GM23338 (cell line): ENCODE results near the gene ADAMTS17. TPM values are rescaled to one million over a fixed set of nuclear protein-coding genes. Genes with fewer than 3 reads are reported as not detected.

Source experiments
- ATAC-seq: fragments of 200-7000 bp; cut with Tn5 transposase; 3 replicates; pipeline ENCODE4 v1.9.1; 2020
- DNase-seq: peaks from one replicate; pipeline ENCODE4 v3.0.0-alpha.2; 2015; ENCODE audit warnings: low spot score
- H2AFZ ChIP-seq: fragments of 200-600 bp; sonication (generic); 2 replicates; pipeline ENCODE4 v1.8.0; 2016; ENCODE audit warnings: antibody characterized with exemption, mild to moderate bottlenecking, moderate library complexity
- H3F3A ChIP-seq: fragments of 200-600 bp; sonication (generic); replicated peaks from 2 replicates; pipeline ENCODE4 v1.8.0; 2017; ENCODE audit warnings: antibody characterized with exemption, mixed run types, low read depth
- H3K27ac ChIP-seq: fragments of 200-600 bp; sonication (generic); 2 replicates; pipeline ENCODE4 v1.6.1; 2016; ENCODE audit warnings: low read depth
- H3K27me3 ChIP-seq: fragments of 200-600 bp; sonication (generic); 2 replicates; pipeline ENCODE4 v1.8.0; 2016; ENCODE audit warnings: mild to moderate bottlenecking, mixed run types, moderate library complexity; ENCODE audit not compliant: insufficient read depth
- H3K36me3 ChIP-seq: fragments of 200-600 bp; sonication (generic); 2 replicates; pipeline ENCODE4 v1.8.0; 2016; ENCODE audit warnings: mild to moderate bottlenecking; ENCODE audit not compliant: insufficient read depth
- H3K4me1 ChIP-seq: fragments of 200-600 bp; sonication (generic); 2 replicates; pipeline ENCODE4 v1.8.0; 2016; ENCODE audit warnings: mild to moderate bottlenecking, moderate library complexity; ENCODE audit not compliant: insufficient read depth
- H3K4me2 ChIP-seq: fragments of 200-600 bp; sonication (generic); 2 replicates; pipeline ENCODE4 v1.7.1; 2017; ENCODE audit warnings: mixed run types
- H3K4me3 ChIP-seq: fragments of 200-600 bp; sonication (generic); 2 replicates; pipeline ENCODE4 v1.6.1; 2016; ENCODE audit warnings: mixed run types
- H3K79me2 ChIP-seq: fragments of 200-600 bp; sonication (generic); replicated peaks from 2 replicates; pipeline ENCODE4 v1.8.0; 2017; ENCODE audit warnings: mild to moderate bottlenecking; ENCODE audit not compliant: insufficient read depth
- H3K9me2 ChIP-seq: fragments of 200-600 bp; sonication (generic); 2 replicates; pipeline ENCODE4 v1.8.0; 2017; ENCODE audit not compliant: insufficient read depth
- H4K20me1 ChIP-seq: fragments of 200-600 bp; sonication (generic); replicated peaks from 2 replicates; pipeline ENCODE4 v1.8.0; 2017; ENCODE audit warnings: mild to moderate bottlenecking; ENCODE audit not compliant: insufficient read depth
- H3K27ac Mint-ChIP-seq: 2 replicates; pipeline ENCODE4 v1.8.0; 2020; ENCODE audit warnings: inconsistent platforms, mild to moderate bottlenecking, moderate library complexity, mixed read lengths
- H3K27me3 Mint-ChIP-seq: 3 replicates; pipeline ENCODE4 v1.8.0; 2022; ENCODE audit warnings: low read depth, mild to moderate bottlenecking, moderate library complexity, mixed read lengths, inconsistent platforms; ENCODE audit not compliant: insufficient read depth, poor library complexity
- H3K36me3 Mint-ChIP-seq: 3 replicates; pipeline ENCODE4 v1.8.0; 2021; ENCODE audit warnings: low read depth, mild to moderate bottlenecking, inconsistent platforms, moderate library complexity, mixed read lengths
- H3K4me1 Mint-ChIP-seq: 3 replicates; pipeline ENCODE4 v1.8.0; 2020; ENCODE audit warnings: mild to moderate bottlenecking, inconsistent platforms, mixed read lengths
- H3K4me3 Mint-ChIP-seq: 3 replicates; pipeline ENCODE4 v1.8.0; 2021; ENCODE audit warnings: moderate library complexity, mild to moderate bottlenecking, inconsistent platforms, mixed read lengths
- H3K9me3 Mint-ChIP-seq: 3 replicates; pipeline ENCODE4 v1.8.0; 2020; ENCODE audit warnings: moderate library complexity, mild to moderate bottlenecking, inconsistent platforms, mixed read lengths
- CREB1 ChIP-seq: fragments of 250-450 bp; sonication (Bioruptor Pico); IDR thresholded peaks from 2 replicates; pipeline ENCODE4 v1.5.0; 2020; ENCODE audit warnings: low read depth, mild to moderate bottlenecking, moderate library complexity
- CTCF ChIP-seq, 2 experiments: fragments of 200-600 bp in 1 of 2; sonication (generic) in 1 of 2; conservative IDR thresholded peaks; 2 replicates each; pipeline versions ENCODE4 v1.5.1 to v1.6.1; 2016 to 2017; ENCODE audit warnings: antibody characterized with exemption in 2 of 2, low read depth in 2 of 2, mild to moderate bottlenecking in 2 of 2, moderate library complexity in 1 of 2
- ETS1 ChIP-seq: IDR thresholded peaks from 2 replicates; pipeline ENCODE4 v1.6.1; 2016; ENCODE audit warnings: antibody characterized with exemption
- EZH2phosphoT487 ChIP-seq: fragments of 200-600 bp; sonication (generic); IDR thresholded peaks from one replicate; pipeline ENCODE4 v1.8.1; 2018; ENCODE audit warnings: antibody characterized with exemption; ENCODE audit not compliant: unreplicated experiment
- JUNB ChIP-seq: IDR thresholded peaks from one replicate; pipeline ENCODE4 v1.6.1; 2016; ENCODE audit warnings: antibody characterized with exemption; ENCODE audit not compliant: unreplicated experiment
- NANOG ChIP-seq: IDR thresholded peaks from 2 replicates; pipeline ENCODE4 v1.6.1; 2016; ENCODE audit warnings: antibody characterized with exemption, borderline replicate concordance
- REST ChIP-seq: IDR thresholded peaks from one replicate; pipeline ENCODE4 v1.6.1; 2018; ENCODE audit warnings: antibody characterized with exemption; ENCODE audit not compliant: unreplicated experiment
- STAT1 ChIP-seq: IDR thresholded peaks from one replicate; pipeline ENCODE4 v1.6.1; 2016; ENCODE audit warnings: antibody characterized with exemption; ENCODE audit not compliant: unreplicated experiment
- ZNF114 ChIP-seq: fragments of 250-450 bp; sonication (Bioruptor Pico); IDR thresholded peaks from 2 replicates; pipeline ENCODE4 v1.5.0; 2020; ENCODE audit warnings: mild to moderate bottlenecking, moderate library complexity
- ZNF331 ChIP-seq: fragments of 250-450 bp; sonication (Bioruptor Pico); IDR thresholded peaks from 2 replicates; pipeline ENCODE4 v1.5.0; 2020; ENCODE audit warnings: low read depth, mild to moderate bottlenecking, moderate library complexity
- ZNF462 ChIP-seq: fragments of 250-450 bp; sonication (Bioruptor Pico); IDR thresholded peaks from 2 replicates; pipeline ENCODE4 v1.5.0; 2020; ENCODE audit warnings: mild to moderate bottlenecking, moderate library complexity
- polyA plus RNA-seq: library from polyadenylated mRNA; unstranded; fragments of >200 nt; fragmentation: Nextera tagmentation; extraction: Ambion mirVana; gene quantifications from 2 replicates; pipeline ENCODE4 v1.2.1, GENCODE V29; 2016
- total RNA-seq: library from RNA; depleted of rRNA; stranded (reverse); fragments of >200 nt; shearing (Covaris generic); gene quantifications from 2 replicates; pipeline ENCODE4 v1.2.3, GENCODE V29; 2014

The ADAMTS17 gene
- total and polyA plus RNA-seq, 2 experiments from 2014 or later, result 0.60 to 3.8 TPM

- no peaks in the 10 kb centered on the region for H3K36me3 ChIP-seq
- no peaks in the 10 kb centered on the region for H3K27me3 Mint-ChIP-seq
- no peak overlapping the region for H2AFZ ChIP-seq
- H3K4me3 Mint-ChIP-seq, result no peak overlapping the region
- H3K27me3 ChIP-seq, result no peaks in the 10 kb centered on the region
- no peak overlapping the region for H3K27ac ChIP-seq
- no peak overlapping the region for H3K27ac Mint-ChIP-seq
- no peaks in the 10 kb centered on the region for H4K20me1 ChIP-seq
- no peak overlapping the region for H3K4me3 ChIP-seq
- H3K79me2 ChIP-seq, result no peaks in the 10 kb centered on the region
- no peaks in the 10 kb centered on the region for H3K4me1 Mint-ChIP-seq
- no peaks in the 10 kb centered on the region for H3K9me2 ChIP-seq
- TF ChIP-seq JUNB, result no peak
- TF ChIP-seq ZNF462 (CRISPR knock-in tag), result no peak
- TF ChIP-seq CTCF (conservative IDR thresholded peaks at IDR 0.05; ENCODE audit: low read depth in 2 of 2), result no peak
- no peak for TF ChIP-seq EZH2phosphoT487
- no peak for TF ChIP-seq NANOG
- no peak for TF ChIP-seq STAT1
- no peak for TF ChIP-seq CREB1
- no peak for TF ChIP-seq ETS1
- TF ChIP-seq ZNF114, result no peak
- no peak for TF ChIP-seq REST
- no peak for TF ChIP-seq ZNF331
- H3K4me1 ChIP-seq, result no peaks in the 10 kb centered on the region
- H3K4me2 ChIP-seq, result no peak overlapping the region
- DNase-seq (no peak), ATAC-seq (no peak)
- H3K9me3 Mint-ChIP-seq, result no peaks in the 10 kb centered on the region
- no peaks in the 10 kb centered on the region for H3K36me3 Mint-ChIP-seq
- H3F3A ChIP-seq, result no peaks in the 10 kb centered on the region
These were observed 177.8 kb downstream of the ADAMTS17 start for GRCh38 chr15:100163961-100164360.
